HEK293T (cell line): ENCODE results near the gene APOBEC3C.
"Not testable (repeated sequence)": the region's sequence is repeated elsewhere in the genome, so short reads cannot be mapped to it uniquely, and the experiment has no call there.

ENCODE experiments used
- BHLHE40 ChIP-seq: fragments of 450-650 bp; IDR thresholded peaks from 2 replicates; pipeline ENCODE4 v1.6.1; 2016; ENCODE audit warnings: mild to moderate bottlenecking, moderate library complexity, borderline replicate concordance
- CTBP1 ChIP-seq: fragments of 450-650 bp; IDR thresholded peaks from 2 replicates; pipeline ENCODE4 v1.6.1; 2016; ENCODE audit warnings: borderline replicate concordance
- ELF4 ChIP-seq: fragments of 450-650 bp; IDR thresholded peaks from 2 replicates; pipeline ENCODE4 v1.6.1; 2017; ENCODE audit warnings: antibody characterized with exemption
- FOXA1 ChIP-seq: fragments of 450-650 bp; IDR thresholded peaks from 2 replicates; pipeline ENCODE4 v1.6.1; 2016; ENCODE audit warnings: mild to moderate bottlenecking
- FOXM1 ChIP-seq: fragments of 450-650 bp; IDR thresholded peaks from 2 replicates; pipeline ENCODE4 v1.6.1; 2017; ENCODE audit warnings: mild to moderate bottlenecking, borderline replicate concordance
- L3MBTL2 ChIP-seq: fragments of 450-650 bp; conservative IDR thresholded peaks from 2 replicates; pipeline ENCODE4 v1.6.1; 2016; ENCODE audit warnings: mild to moderate bottlenecking
- NFRKB ChIP-seq: fragments of 450-650 bp; IDR thresholded peaks from 2 replicates; pipeline ENCODE4 v1.6.1; 2016; ENCODE audit warnings: mild to moderate bottlenecking, moderate library complexity
- SP1 ChIP-seq: fragments of 450-650 bp; IDR thresholded peaks from 2 replicates; pipeline ENCODE4 v1.6.1; 2017
- SUZ12 ChIP-seq: fragments of 450-650 bp; IDR thresholded peaks from 2 replicates; pipeline ENCODE4 v1.6.1; 2016; ENCODE audit warnings: mild to moderate bottlenecking
- TARDBP ChIP-seq: fragments of 450-650 bp; IDR thresholded peaks from 2 replicates; pipeline ENCODE4 v1.6.1; 2016

GRCh38 chr22:39066442-39067276 is 52.6 kb downstream of the APOBEC3C start:
- TF ChIP-seq FOXA1, NFRKB, L3MBTL2, FOXM1, TARDBP, CTBP1, SUZ12, ELF4, BHLHE40, SP1: not testable (repeated sequence)
